ENCODE results near the gene MAGEB5. TPM values are rescaled to one million over a fixed set of nuclear protein-coding genes. Genes with fewer than 3 reads are reported as not detected.

Gene MAGEB5
- polyA plus RNA-seq, 1 donor from 2014 or later = not detected

DNA sequence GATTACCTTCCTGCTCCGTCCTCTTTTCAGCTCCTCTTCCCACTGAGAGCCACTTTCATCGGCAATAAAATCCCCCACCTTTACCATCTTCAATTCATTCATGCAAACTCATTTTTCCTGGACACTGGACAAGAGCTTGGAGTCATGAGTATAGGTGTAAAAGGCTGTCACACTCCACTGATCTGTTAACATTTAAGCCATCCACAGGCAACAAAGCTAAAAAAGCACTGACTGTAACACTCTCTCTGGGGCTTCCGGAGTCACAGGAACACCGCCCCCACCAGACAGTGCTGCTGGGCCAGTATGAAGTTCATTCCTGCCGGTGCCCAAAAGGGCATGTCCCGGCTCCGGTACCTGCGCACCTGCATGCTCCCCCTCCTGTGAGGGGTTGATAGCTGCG, 38.5 kb downstream of the MAGEB5 start:
- Histone ChIP-seq H3K79me2 (replicated peaks; ENCODE audit: insufficient read depth, low read length) (no peaks in the 10 kb centered on the region), H3K9me2 (ENCODE audit: insufficient read depth, low read length) (no peaks in the 10 kb centered on the region), H3K27ac (ENCODE audit: low read length) (no peak overlapping the region), H3K4me2 (ENCODE audit: low read length) (no peak overlapping the region), H3F3A (ENCODE audit: insufficient read depth, low read length, poor library complexity, severe bottlenecking) (no peaks in the 10 kb centered on the region), H3K4me3 (ENCODE audit: low read length) (no peak overlapping the region), H3K27me3 (ENCODE audit: insufficient read depth, low read depth, low read length) (no peaks in the 10 kb centered on the region), H4K20me1 (ENCODE audit: insufficient read depth) (no peaks in the 10 kb centered on the region), H3K36me3 (ENCODE audit: insufficient read depth, low read length) (no peaks in the 10 kb centered on the region), H2AFZ (ENCODE audit: low read depth, low read length) (no peak overlapping the region), H3K9ac (ENCODE audit: low read length) (no peak overlapping the region), H3K9me3 (ENCODE audit: low read length) (no peaks in the 10 kb centered on the region)
- TF ChIP-seq REST (IDR thresholded peaks at IDR 0.05; ENCODE audit: borderline replicate concordance) (no peak), RAD21 (conservative IDR thresholded peaks at IDR 0.05) (no peak), TAF1 (IDR thresholded peaks at IDR 0.05; ENCODE audit: low read depth) (no peak), EZH2 (IDR thresholded peaks at IDR 0.05; ENCODE audit: borderline replicate concordance, insufficient read depth, low read length, poor library complexity, severe bottlenecking) (no peak), CTCF (IDR thresholded peaks at IDR 0.05; ENCODE audit: poor library complexity, severe bottlenecking) (no peak), MXI1 (conservative IDR thresholded peaks at IDR 0.05; ENCODE audit: poor library complexity, severe bottlenecking) (no peak), SMC3 (conservative IDR thresholded peaks at IDR 0.05; ENCODE audit: poor library complexity) (no peak), POLR2AphosphoS5 (IDR thresholded peaks at IDR 0.05) (no peak), EP300 (conservative IDR thresholded peaks at IDR 0.05; ENCODE audit: poor library complexity, severe bottlenecking) (no peak)

GRCh38 chrX:26262121-26262523, 46.2 kb downstream of the MAGEB5 start:
- TF ChIP-seq TAF1 (IDR thresholded peaks at IDR 0.05; ENCODE audit: low read depth) (no peak), REST (IDR thresholded peaks at IDR 0.05; ENCODE audit: borderline replicate concordance) (no peak)
- H3K27me3 ChIP-seq (ENCODE audit: insufficient read depth, low read depth, low read length) = no peaks in the 10 kb centered on the region

More at GRCh38 chrX:26262121-26262523, 46.2 kb downstream of the MAGEB5 start:
- H3K36me3 ChIP-seq (ENCODE audit: insufficient read depth, low read length) = no peaks in the 10 kb centered on the region
- H3F3A ChIP-seq (ENCODE audit: insufficient read depth, low read length, poor library complexity, severe bottlenecking) = no peaks in the 10 kb centered on the region
- H3K79me2 ChIP-seq (replicated peaks; ENCODE audit: insufficient read depth, low read length) = no peaks in the 10 kb centered on the region
- no peak overlapping the region for H3K4me2 ChIP-seq (ENCODE audit: low read length)
- no peak overlapping the region for H3K9ac ChIP-seq (ENCODE audit: low read length)
- H3K9me2 ChIP-seq (ENCODE audit: insufficient read depth, low read length) = no peaks in the 10 kb centered on the region
- no peak overlapping the region for H3K4me3 ChIP-seq (ENCODE audit: low read length)
- no peaks in the 10 kb centered on the region for H4K20me1 ChIP-seq (ENCODE audit: insufficient read depth)
- no peak overlapping the region for H2AFZ ChIP-seq (ENCODE audit: low read depth, low read length)
- no peaks in the 10 kb centered on the region for H3K9me3 ChIP-seq (ENCODE audit: low read length)
- H3K27ac ChIP-seq (ENCODE audit: low read length) = no peak overlapping the region

Other genes starting within 250 kb of the MAGEB5 start
- not detected in 2 replicates for gene MAGEB18, start 77.8 kb upstream of the MAGEB5 start, polyA plus RNA-seq
- not detected in 2 replicates for gene MAGEB6B, start 55.6 kb upstream of the MAGEB5 start, polyA plus RNA-seq
- not detected in 2 replicates for gene MAGEB6, start 23.7 kb upstream of the MAGEB5 start, polyA plus RNA-seq